WI38 (cell line): ENCODE results near the gene MASP2.
"Not testable (repeated sequence)": the region's sequence is repeated elsewhere in the genome, so short reads cannot be mapped to it uniquely, and the experiment has no call there.

Experiments used
- H3K4me3 ChIP-seq: 2 replicates; pipeline ENCODE4 v1.5.1; 2011; ENCODE audit warnings: low read depth, mild to moderate bottlenecking, control low read depth, low read length
- TF ChIP-seq, protein P1 (sequence below): IDR thresholded peaks from 2 replicates; pipeline ENCODE4 v1.5.1; 2012; ENCODE audit warnings: low read depth, mild to moderate bottlenecking, control low read depth, low read length

Gene MASP2

DNA sequence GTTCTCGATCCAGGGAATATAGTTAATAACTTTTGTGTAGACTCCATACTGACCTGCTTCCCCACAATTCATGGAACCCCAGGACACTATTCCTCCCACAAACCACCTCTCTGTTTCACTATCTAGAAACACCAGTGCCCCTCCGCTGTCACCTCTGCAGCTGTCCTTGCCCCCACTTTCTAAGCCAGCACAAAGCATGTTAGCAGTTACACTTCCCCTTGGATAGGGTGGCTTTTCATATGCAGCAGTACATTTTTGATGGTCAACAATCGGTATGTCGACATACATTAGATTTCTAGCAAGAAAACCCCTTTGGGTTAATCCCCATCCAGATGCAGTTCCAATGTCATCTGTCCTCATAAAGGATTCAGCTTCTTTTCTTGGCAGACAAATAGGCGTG lies 20.1 kb downstream of the MASP2 start:
- H3K4me3 ChIP-seq, result no peak overlapping the region

GRCh38 chr1:11026052-11026451 lies 21.0 kb downstream of the MASP2 start:
- H3K4me3 ChIP-seq, result no peak overlapping the region

More for the DNA sequence above, 20.1 kb downstream of the MASP2 start:
- TF ChIP-seq, protein P1, sequence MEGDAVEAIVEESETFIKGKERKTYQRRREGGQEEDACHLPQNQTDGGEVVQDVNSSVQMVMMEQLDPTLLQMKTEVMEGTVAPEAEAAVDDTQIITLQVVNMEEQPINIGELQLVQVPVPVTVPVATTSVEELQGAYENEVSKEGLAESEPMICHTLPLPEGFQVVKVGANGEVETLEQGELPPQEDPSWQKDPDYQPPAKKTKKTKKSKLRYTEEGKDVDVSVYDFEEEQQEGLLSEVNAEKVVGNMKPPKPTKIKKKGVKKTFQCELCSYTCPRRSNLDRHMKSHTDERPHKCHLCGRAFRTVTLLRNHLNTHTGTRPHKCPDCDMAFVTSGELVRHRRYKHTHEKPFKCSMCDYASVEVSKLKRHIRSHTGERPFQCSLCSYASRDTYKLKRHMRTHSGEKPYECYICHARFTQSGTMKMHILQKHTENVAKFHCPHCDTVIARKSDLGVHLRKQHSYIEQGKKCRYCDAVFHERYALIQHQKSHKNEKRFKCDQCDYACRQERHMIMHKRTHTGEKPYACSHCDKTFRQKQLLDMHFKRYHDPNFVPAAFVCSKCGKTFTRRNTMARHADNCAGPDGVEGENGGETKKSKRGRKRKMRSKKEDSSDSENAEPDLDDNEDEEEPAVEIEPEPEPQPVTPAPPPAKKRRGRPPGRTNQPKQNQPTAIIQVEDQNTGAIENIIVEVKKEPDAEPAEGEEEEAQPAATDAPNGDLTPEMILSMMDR, result no peak

DNA sequence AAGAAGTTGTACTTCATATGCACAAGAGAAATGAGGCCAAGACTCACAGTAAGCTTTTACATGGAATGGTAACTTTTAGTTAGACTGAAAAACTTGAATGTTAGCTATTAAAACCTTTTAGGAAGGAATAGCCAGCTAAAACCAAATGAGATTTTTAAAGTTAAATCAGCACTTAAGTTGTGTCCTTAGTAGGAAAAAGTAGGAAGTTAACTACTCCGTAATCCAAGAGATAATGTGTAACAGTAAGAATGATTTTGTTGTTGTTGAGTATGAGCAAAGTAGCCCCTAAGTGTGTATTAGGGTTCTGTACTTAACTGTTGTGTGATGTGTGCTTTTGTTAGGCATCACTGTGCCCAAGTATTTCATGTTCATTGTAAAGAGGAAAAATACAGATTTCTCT lies 21.4 kb downstream of the MASP2 start:
- TF ChIP-seq, protein P1, result no peak

More at GRCh38 chr1:11026052-11026451, 21.0 kb downstream of the MASP2 start:
- TF ChIP-seq, protein P1, result no peak

DNA sequence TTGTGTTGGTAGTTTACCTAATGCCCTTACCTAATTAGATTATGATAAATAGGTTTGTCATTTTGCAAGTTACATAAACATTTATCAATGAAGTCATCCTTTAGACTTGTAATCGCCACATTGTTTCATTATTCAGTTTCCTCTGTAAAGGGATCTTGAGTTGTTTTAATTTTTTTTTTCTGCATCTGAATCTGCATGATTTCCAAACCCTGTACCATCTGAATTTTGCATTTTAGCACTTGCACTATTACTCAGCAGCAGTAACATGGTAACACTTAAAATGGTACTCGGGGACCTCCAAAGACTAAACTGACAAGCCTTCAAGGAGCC lies 22.2 kb downstream of the MASP2 start:
- TF ChIP-seq, protein P1, result no peak
- no peak overlapping the region for H3K4me3 ChIP-seq

More for the DNA sequence above, 21.4 kb downstream of the MASP2 start:
- no peak overlapping the region for H3K4me3 ChIP-seq

DNA sequence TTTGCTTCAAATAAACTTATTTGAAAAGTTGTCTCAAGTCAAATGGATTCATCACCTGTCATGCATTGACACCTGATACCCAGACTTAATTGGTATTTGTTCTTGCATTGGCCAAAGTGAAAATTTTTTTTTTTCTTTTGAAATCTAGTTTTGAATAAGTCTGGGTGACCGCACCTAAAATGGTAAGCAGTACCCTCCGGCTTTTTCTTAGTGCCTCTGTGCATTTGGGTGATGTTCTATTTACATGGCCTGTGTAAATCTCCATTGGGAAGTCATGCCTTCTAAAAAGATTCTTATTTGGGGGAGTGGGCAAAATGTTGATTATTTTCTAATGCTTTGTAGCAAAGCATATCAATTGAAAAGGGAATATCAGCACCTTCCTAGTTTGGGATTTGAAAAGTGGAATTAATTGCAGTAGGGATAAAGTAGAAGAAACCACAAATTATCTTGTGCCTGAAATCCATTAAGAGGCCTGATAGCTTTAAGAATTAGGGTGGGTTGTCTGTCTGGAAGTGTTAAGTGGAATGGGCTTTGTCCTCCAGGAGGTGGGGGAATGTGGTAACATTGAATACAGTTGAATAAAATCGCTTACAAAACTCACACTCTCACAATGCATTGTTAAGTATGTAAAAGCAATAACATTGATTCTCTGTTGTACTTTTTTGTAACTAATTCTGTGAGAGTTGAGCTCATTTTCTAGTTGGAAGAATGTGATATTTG lies 22.7 kb downstream of the MASP2 start:
- no peak overlapping the region for H3K4me3 ChIP-seq
- TF ChIP-seq, protein P1, result no peak

GRCh38 chr1:11023201-11023600 lies 23.8 kb downstream of the MASP2 start:
- TF ChIP-seq, protein P1, result no peak

GRCh38 chr1:11019971-11020370 lies 27.1 kb downstream of the MASP2 start:
- TF ChIP-seq, protein P1, result no peak
- H3K4me3 ChIP-seq, result no peak overlapping the region

More at GRCh38 chr1:11023201-11023600, 23.8 kb downstream of the MASP2 start:
- no peak overlapping the region for H3K4me3 ChIP-seq

- H3K4me3 ChIP-seq, result not testable (repeated sequence)
Observed at GRCh38 chr1:11019358-11019757, 27.7 kb downstream of the MASP2 start.
